CD8-positive, alpha-beta memory T cell (primary cell): Measurements from ENCODE around the gene ENTHD1. TPM values are rescaled to one million over a fixed set of nuclear protein-coding genes. Genes with fewer than 3 reads are reported as not detected.

Source experiments
- CTCF ChIA-PET: fragments of 350-600 bp; sonication (Branson Sonifier 250); formaldehyde crosslinking; loops from one replicate; lab custom pipeline; 2021; ENCODE audit warnings: antibody characterized with exemption; lab: Charles Lee
- POLR2A ChIA-PET: fragments of 350-600 bp; sonication (Branson Sonifier 250); formaldehyde crosslinking; loops from one replicate; lab custom pipeline; 2021; ENCODE audit warnings: antibody characterized with exemption; lab: Charles Lee
- DNase-seq, 5 donors: peaks; one replicate each; pipeline versions ENCODE4 v3.0.0 to v3.0.0-alpha.2; 2020 to 2022; ENCODE audit warnings: mixed read lengths in 1 of 5
- H3K27ac ChIP-seq: one replicate; pipeline ENCODE4 v1.7.0; 2013; ENCODE audit warnings: low read depth, mild to moderate bottlenecking, low read length, moderate library complexity
- H3K27me3 ChIP-seq: 2 replicates; pipeline ENCODE4 v1.7.0; 2013; ENCODE audit warnings: low read length, mild to moderate bottlenecking; ENCODE audit not compliant: insufficient read depth, poor library complexity, severe bottlenecking
- H3K36me3 ChIP-seq: 2 replicates; pipeline ENCODE4 v1.7.0; 2013; ENCODE audit warnings: mild to moderate bottlenecking, low read length, moderate library complexity; ENCODE audit not compliant: insufficient read depth
- H3K4me1 ChIP-seq: 2 replicates; pipeline ENCODE4 v1.7.0; 2013; ENCODE audit warnings: mild to moderate bottlenecking, low read length, moderate library complexity; ENCODE audit not compliant: insufficient read depth
- H3K4me3 ChIP-seq: 2 replicates; pipeline ENCODE4 v1.7.0; 2013; ENCODE audit warnings: mild to moderate bottlenecking, low read length
- H3K9me3 ChIP-seq: 2 replicates; pipeline ENCODE4 v1.7.0; 2013; ENCODE audit warnings: mild to moderate bottlenecking, low read length
- H3K27ac Mint-ChIP-seq, 8 donors: one replicate each; pipeline ENCODE4 v1.8.0; 2020 to 2021; ENCODE audit warnings: mixed read lengths in 8 of 8, mild to moderate bottlenecking in 6 of 8, inconsistent platforms in 3 of 8, moderate library complexity in 3 of 8
- H3K27me3 Mint-ChIP-seq, 2 donors: one replicate each; pipeline ENCODE4 v1.8.0; 2020 to 2021; ENCODE audit warnings: mixed read lengths in 2 of 2, mild to moderate bottlenecking in 1 of 2, moderate library complexity in 1 of 2
- H3K36me3 Mint-ChIP-seq, 3 donors: one replicate each; pipeline ENCODE4 v1.8.0; 2020 to 2021; ENCODE audit warnings: mixed read lengths in 3 of 3, inconsistent platforms in 1 of 3, mild to moderate bottlenecking in 1 of 3
- H3K4me1 Mint-ChIP-seq, 3 donors: one replicate each; pipeline ENCODE4 v1.8.0; 2020 to 2021; ENCODE audit warnings: mixed read lengths in 3 of 3, inconsistent platforms in 1 of 3, mild to moderate bottlenecking in 1 of 3
- H3K4me3 Mint-ChIP-seq, 7 donors: one replicate each; pipeline ENCODE4 v1.8.0; 2020 to 2021; ENCODE audit warnings: mixed read lengths in 7 of 7, mild to moderate bottlenecking in 6 of 7, moderate library complexity in 4 of 7, inconsistent platforms in 2 of 7
- H3K9me3 Mint-ChIP-seq, 5 donors: one replicate each; pipeline ENCODE4 v1.8.0; 2020 to 2022; ENCODE audit warnings: mixed read lengths in 5 of 5, mild to moderate bottlenecking in 3 of 5, moderate library complexity in 2 of 5, inconsistent platforms in 1 of 5
- polyA plus RNA-seq: library from polyadenylated mRNA; unstranded; fragments of 300-500 nt; fragmentation: Illumina TruSeq; gene quantifications from one replicate; pipeline ENCODE4 v1.2.3, GENCODE V29; 2021
- total RNA-seq, 2 experiments: library from RNA; stranded (reverse); gene quantifications; one replicate each; pipeline ENCODE4 v1.2.3, GENCODE V29; 2021

ENTHD1 gene
- total and polyA plus RNA-seq, 3 experiments from 2014 or later, result 0.16 to 0.35 (median 0.16) TPM

DNA sequence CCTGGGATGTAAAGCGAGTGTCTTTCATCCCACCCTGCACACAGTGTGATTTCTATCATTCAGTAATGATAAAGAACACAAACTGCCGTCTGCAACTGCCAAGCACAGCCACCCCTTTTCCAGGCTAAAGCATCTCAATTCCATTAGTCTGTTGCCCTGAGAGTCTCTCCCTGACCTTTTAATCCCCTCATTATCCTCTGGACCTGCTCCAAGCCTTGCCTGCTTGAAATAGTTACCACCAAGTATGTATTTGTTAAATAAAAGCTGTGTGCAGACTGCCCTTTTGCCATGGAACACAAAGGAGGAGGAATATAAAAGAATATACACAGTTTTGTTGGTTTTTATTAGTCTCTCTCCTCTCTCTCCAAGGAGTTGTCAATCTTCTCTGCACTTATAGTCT is 20.3 kb upstream of the ENTHD1 start:
- Histone ChIP-seq H3K27ac (no peak overlapping the region), H3K27me3 (no peaks in the 10 kb centered on the region), H3K4me1 (peaks cover 96% of the 10 kb centered on the region), H3K36me3 (no peaks in the 10 kb centered on the region), H3K9me3 (no peaks in the 10 kb centered on the region), H3K4me3 (peak overlapping the region; percentile 34)
- ChIA-PET POLR2A (interaction anchor here (0.9 to 1.5 kb wide), 5 partner anchors 9 to 19 kb away, joined by 3 to 6 read pairs (median 3); no protein-coding TSS in a partner anchor), CTCF (interaction anchor here (4.2 to 6.0 kb wide), 2 partner anchors 11 to 19 kb away, joined by 35 to 36 read pairs; no protein-coding TSS in a partner anchor)
- Mint-ChIP-seq H3K27ac (peak overlapping the region in 7 of 8 donors; percentile 91 to 99 (median 99)), H3K27me3 (no peaks in the 10 kb centered on the region), H3K9me3 (no peaks in the 10 kb centered on the region), H3K4me1 (peaks cover 90 to 100% (median 98%) of the 10 kb centered on the region in 3 donors), H3K36me3 (peaks cover 3 to 53% (median 27%) of the 10 kb centered on the region in 3 donors), H3K4me3 (peak overlapping the region; percentile 80 to 99 (median 92))
- DNase-seq, result no peak

DNA sequence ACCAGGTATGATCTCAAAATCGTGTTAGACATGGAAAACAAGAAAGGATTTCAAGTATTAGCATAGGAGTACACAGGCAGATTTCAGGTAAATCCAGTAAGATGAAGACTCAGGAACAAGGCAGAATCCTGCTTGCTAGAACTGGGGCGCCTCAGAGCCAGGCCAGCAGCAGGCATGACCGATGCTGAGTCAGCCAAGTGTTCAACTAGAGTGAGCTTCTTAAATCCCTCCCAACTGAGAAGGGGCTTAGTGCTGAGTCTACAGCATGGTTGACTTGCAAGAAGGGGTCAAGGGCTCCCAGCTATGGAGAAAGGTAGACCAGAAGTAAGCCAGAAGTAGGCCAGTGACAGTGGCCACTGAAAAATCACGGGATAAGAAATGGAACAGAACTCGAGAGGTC is 19.8 kb upstream of the ENTHD1 start:
- Histone ChIP-seq H3K27ac (no peak overlapping the region), H3K27me3 (no peaks in the 10 kb centered on the region), H3K9me3 (no peaks in the 10 kb centered on the region), H3K4me3 (peak overlapping the region; percentile 34), H3K4me1 (peaks cover 96% of the 10 kb centered on the region), H3K36me3 (no peaks in the 10 kb centered on the region)
- Mint-ChIP-seq H3K27ac (peak overlapping the region in 7 of 8 donors; percentile 91 to 99 (median 99)), H3K4me1 (peaks cover 90 to 100% (median 98%) of the 10 kb centered on the region in 3 donors), H3K4me3 (peak overlapping the region; percentile 80 to 99 (median 92)), H3K9me3 (no peaks in the 10 kb centered on the region), H3K27me3 (no peaks in the 10 kb centered on the region), H3K36me3 (peaks cover 3 to 53% (median 29%) of the 10 kb centered on the region in 3 donors)
- no peak for DNase-seq
- CTCF ChIA-PET, result interaction anchor here (1.5 to 6.0 kb wide), 3 partner anchors 11 to 384 kb away, joined by 3 to 36 read pairs (median 35); no protein-coding TSS in a partner anchor
- POLR2A ChIA-PET, result interaction anchor here (0.7 to 2.2 kb wide), 5 partner anchors 9 to 20 kb away, joined by 3 to 11 read pairs (median 4); partner anchors contain the start of gene GRAP2

GRCh38 chr22:39910876-39911613 is 17.5 kb upstream of the ENTHD1 start:
- peak overlapping the region; percentile 66 for H3K4me3 ChIP-seq
- H3K9me3 ChIP-seq, result no peaks in the 10 kb centered on the region
- CTCF ChIA-PET, result interaction anchor here (0.9 to 3.7 kb wide), 6 partner anchors 10 to 376 kb away, joined by 3 to 20 read pairs (median 4); no protein-coding TSS in a partner anchor
- no peaks in the 10 kb centered on the region for H3K36me3 ChIP-seq
- Mint-ChIP-seq H3K4me3 (peak overlapping the region; percentile 80 to 99 (median 92)), H3K36me3 (peaks cover 2 to 51% (median 27%) of the 10 kb centered on the region in 3 donors), H3K9me3 (no peaks in the 10 kb centered on the region), H3K4me1 (peaks cover 80 to 100% (median 91%) of the 10 kb centered on the region in 3 donors), H3K27ac (peak overlapping the region in 7 of 8 donors; percentile 91 to 99 (median 99)), H3K27me3 (no peaks in the 10 kb centered on the region)
- H3K4me1 ChIP-seq, result peaks cover 81% of the 10 kb centered on the region
- H3K27me3 ChIP-seq, result no peaks in the 10 kb centered on the region
- peak overlapping the region; percentile 25 for H3K27ac ChIP-seq
- DNase-seq, result no peak
- POLR2A ChIA-PET, result interaction anchor here (0.5 to 2.2 kb wide), 10 partner anchors 10 to 1155 kb away, joined by 3 to 11 read pairs (median 4); partner anchors contain the start of gene SUN2

DNA sequence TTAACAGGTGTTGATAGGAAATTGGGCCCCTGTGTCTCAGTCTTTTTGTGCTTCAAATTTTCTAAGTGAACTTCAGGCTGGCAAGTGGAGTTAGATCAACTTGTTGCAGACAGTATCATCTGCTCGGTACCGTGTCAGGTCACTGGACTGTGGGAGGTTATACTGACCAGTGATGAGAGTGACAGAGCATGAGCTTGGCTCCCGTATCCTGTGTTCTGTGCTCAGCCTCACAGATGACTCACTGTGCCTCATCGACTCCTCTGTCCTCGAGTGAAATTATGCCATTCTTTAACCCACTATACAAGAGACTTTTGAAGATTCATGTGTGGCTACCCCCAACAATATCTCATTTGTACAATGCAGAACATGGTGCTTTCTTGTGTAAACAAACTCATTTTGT is 15.2 kb upstream of the ENTHD1 start:
- peaks cover 70 to 85% (median 77%) of the 10 kb centered on the region in 3 donors for H3K4me1 Mint-ChIP-seq
- H3K36me3 Mint-ChIP-seq, result peaks cover 7 to 60% (median 35%) of the 10 kb centered on the region in 3 donors
- Histone ChIP-seq H3K9me3 (no peaks in the 10 kb centered on the region), H3K27ac (peak overlapping the region; percentile 0), H3K27me3 (no peaks in the 10 kb centered on the region), H3K4me3 (peak overlapping the region; percentile 68), H3K36me3 (no peaks in the 10 kb centered on the region), H3K4me1 (peaks cover 60% of the 10 kb centered on the region)
- peak in 1 of 5 donors; percentile 71 for DNase-seq
- H3K27me3 Mint-ChIP-seq, result no peaks in the 10 kb centered on the region
- peak overlapping the region; percentile 91 to 99 (median 97) for H3K4me3 Mint-ChIP-seq
- peak overlapping the region in 7 of 8 donors; percentile 91 to 99 (median 98) for H3K27ac Mint-ChIP-seq
- CTCF ChIA-PET, result interaction anchor here (0.8 to 3.7 kb wide), 9 partner anchors 9 to 34 kb away, joined by 3 to 20 read pairs (median 4); no protein-coding TSS in a partner anchor
- no peaks in the 10 kb centered on the region for H3K9me3 Mint-ChIP-seq
- POLR2A ChIA-PET, result interaction anchor here (0.8 to 2.7 kb wide), 9 partner anchors 8 to 389 kb away, joined by 3 to 18 read pairs (median 6); partner anchors contain the start of genes ATF4 and GRAP2

GRCh38 chr22:39908136-39908535 is 14.6 kb upstream of the ENTHD1 start:
- DNase-seq, result no peak
- Mint-ChIP-seq H3K9me3 (no peaks in the 10 kb centered on the region), H3K27me3 (no peaks in the 10 kb centered on the region), H3K36me3 (peaks cover 7 to 60% (median 35%) of the 10 kb centered on the region in 3 donors), H3K27ac (peak overlapping the region in 7 of 8 donors; percentile 91 to 99 (median 98)), H3K4me3 (peak overlapping the region; percentile 91 to 99 (median 97)), H3K4me1 (peaks cover 64 to 79% (median 71%) of the 10 kb centered on the region in 3 donors)
- H3K27me3 ChIP-seq, result no peaks in the 10 kb centered on the region
- CTCF ChIA-PET, result interaction anchor here (0.8 to 2.0 kb wide), 7 partner anchors 9 to 35 kb away, joined by 3 to 10 read pairs (median 3); no protein-coding TSS in a partner anchor
- POLR2A ChIA-PET, result interaction anchor here (0.8 to 2.7 kb wide), 5 partner anchors 9 to 35 kb away, joined by 4 to 18 read pairs (median 7); no protein-coding TSS in a partner anchor
- no peaks in the 10 kb centered on the region for H3K36me3 ChIP-seq
- H3K4me1 ChIP-seq, result peaks cover 54% of the 10 kb centered on the region
- peak overlapping the region; percentile 0 for H3K27ac ChIP-seq
- peak overlapping the region; percentile 68 for H3K4me3 ChIP-seq
- H3K9me3 ChIP-seq, result no peaks in the 10 kb centered on the region

GRCh38 chr22:39907605-39908097 is 14.1 kb upstream of the ENTHD1 start:
- H3K4me1 ChIP-seq, result peaks cover 50% of the 10 kb centered on the region
- no peaks in the 10 kb centered on the region for H3K27me3 Mint-ChIP-seq
- peaks cover 8 to 64% (median 35%) of the 10 kb centered on the region in 3 donors for H3K36me3 Mint-ChIP-seq
- H3K36me3 ChIP-seq, result no peaks in the 10 kb centered on the region
- no peaks in the 10 kb centered on the region for H3K27me3 ChIP-seq
- DNase-seq, result peak in 2 of 5 donors; percentile 51 to 62
- H3K9me3 Mint-ChIP-seq, result no peaks in the 10 kb centered on the region
- H3K4me3 Mint-ChIP-seq, result peak overlapping the region; percentile 91 to 99 (median 97)
- ChIA-PET CTCF (interaction anchor here (0.8 to 2.0 kb wide), 6 partner anchors 8 to 35 kb away, joined by 3 to 10 read pairs (median 3); no protein-coding TSS in a partner anchor), POLR2A (interaction anchor here (0.5 to 2.7 kb wide), 6 partner anchors 9 to 55 kb away, joined by 3 to 18 read pairs (median 6); no protein-coding TSS in a partner anchor)
- peak overlapping the region in 7 of 8 donors; percentile 91 to 99 (median 98) for H3K27ac Mint-ChIP-seq
- H3K9me3 ChIP-seq, result no peaks in the 10 kb centered on the region
- peak overlapping the region; percentile 18 for H3K27ac ChIP-seq
- H3K4me3 ChIP-seq, result peak overlapping the region; percentile 68
- H3K4me1 Mint-ChIP-seq, result peaks cover 62 to 74% (median 66%) of the 10 kb centered on the region in 3 donors

GRCh38 chr22:39907047-39907446 is 13.5 kb upstream of the ENTHD1 start:
- Mint-ChIP-seq H3K9me3 (no peaks in the 10 kb centered on the region), H3K36me3 (peaks cover 11 to 64% (median 34%) of the 10 kb centered on the region in 3 donors), H3K27me3 (no peaks in the 10 kb centered on the region), H3K4me3 (peak overlapping the region; percentile 91 to 99 (median 97)), H3K4me1 (peaks cover 56 to 68% (median 60%) of the 10 kb centered on the region in 3 donors), H3K27ac (peak overlapping the region in 7 of 8 donors; percentile 91 to 99 (median 98))
- ChIA-PET POLR2A (interaction anchor here (0.6 to 2.7 kb wide), 6 partner anchors 10 to 1025 kb away, joined by 3 to 18 read pairs (median 5); no protein-coding TSS in a partner anchor), CTCF (interaction anchor here (1.2 to 2.0 kb wide), 6 partner anchors 11 to 36 kb away, joined by 3 to 10 read pairs (median 4); no protein-coding TSS in a partner anchor)
- no peak for DNase-seq
- Histone ChIP-seq H3K36me3 (no peaks in the 10 kb centered on the region), H3K27ac (peak overlapping the region; percentile 18), H3K27me3 (no peaks in the 10 kb centered on the region), H3K4me3 (peak overlapping the region; percentile 68), H3K9me3 (no peaks in the 10 kb centered on the region), H3K4me1 (peaks cover 43% of the 10 kb centered on the region)
